Measurements from ENCODE around the gene MEOX2.

DNA sequence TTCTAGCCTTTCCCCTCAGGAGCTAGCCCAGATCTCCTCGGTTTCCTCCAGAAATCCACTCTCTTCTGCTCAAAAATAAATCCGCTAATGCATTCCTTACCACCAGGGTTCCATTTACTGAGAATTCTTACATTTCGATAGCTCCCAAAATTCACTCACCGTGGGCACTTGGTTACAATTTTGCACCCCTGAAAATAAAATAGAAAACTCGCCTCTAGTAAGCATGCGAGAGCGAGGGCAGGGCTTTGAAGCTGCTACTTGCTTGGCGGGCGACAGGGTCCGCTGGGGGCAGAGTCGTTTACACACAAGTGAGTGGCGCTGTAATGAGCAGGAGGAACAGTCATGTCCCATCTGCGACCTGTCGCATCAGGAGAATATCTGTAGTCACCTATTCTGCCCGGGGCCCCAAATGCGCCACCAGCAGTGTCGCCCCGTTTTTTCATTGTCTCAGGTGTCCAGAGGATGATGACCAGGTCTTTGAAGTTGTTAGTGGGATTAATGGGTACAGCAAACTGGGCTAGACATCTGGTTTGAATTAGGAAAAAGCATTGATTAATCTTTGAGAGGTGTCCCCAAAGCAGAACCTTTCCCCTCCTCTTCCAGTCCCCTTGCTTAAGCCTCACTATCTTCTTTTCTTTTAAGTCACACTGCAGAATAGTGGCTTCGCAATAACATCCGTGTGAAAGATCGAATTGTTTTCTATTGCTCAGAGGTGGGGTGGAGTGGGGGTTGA, 1.2 kb upstream of the MEOX2 start:
- TF ChIP-seq, protein P1, sequence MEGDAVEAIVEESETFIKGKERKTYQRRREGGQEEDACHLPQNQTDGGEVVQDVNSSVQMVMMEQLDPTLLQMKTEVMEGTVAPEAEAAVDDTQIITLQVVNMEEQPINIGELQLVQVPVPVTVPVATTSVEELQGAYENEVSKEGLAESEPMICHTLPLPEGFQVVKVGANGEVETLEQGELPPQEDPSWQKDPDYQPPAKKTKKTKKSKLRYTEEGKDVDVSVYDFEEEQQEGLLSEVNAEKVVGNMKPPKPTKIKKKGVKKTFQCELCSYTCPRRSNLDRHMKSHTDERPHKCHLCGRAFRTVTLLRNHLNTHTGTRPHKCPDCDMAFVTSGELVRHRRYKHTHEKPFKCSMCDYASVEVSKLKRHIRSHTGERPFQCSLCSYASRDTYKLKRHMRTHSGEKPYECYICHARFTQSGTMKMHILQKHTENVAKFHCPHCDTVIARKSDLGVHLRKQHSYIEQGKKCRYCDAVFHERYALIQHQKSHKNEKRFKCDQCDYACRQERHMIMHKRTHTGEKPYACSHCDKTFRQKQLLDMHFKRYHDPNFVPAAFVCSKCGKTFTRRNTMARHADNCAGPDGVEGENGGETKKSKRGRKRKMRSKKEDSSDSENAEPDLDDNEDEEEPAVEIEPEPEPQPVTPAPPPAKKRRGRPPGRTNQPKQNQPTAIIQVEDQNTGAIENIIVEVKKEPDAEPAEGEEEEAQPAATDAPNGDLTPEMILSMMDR (IDR thresholded peaks at IDR 0.05; ENCODE audit: insufficient read depth, low read depth, low read length) = no peak
- peak; percentile 64 for TF ChIP-seq EZH2 (IDR thresholded peaks at IDR 0.05; ENCODE audit: insufficient read depth, low read length)

All from astrocyte (in vitro differentiated cells and primary cell).